Esophagus squamous epithelium (tissue), 4 donors: ENCODE measurements around the gene ADRA2B.

Experiments
- POLR2A ChIP-seq, 4 donors: fragments of 450-650 bp; IDR thresholded peaks; one replicate each; pipeline ENCODE4 v1.6.1; 2017; ENCODE audit warnings: antibody characterized with exemption in 4 of 4, mild to moderate bottlenecking in 4 of 4, moderate library complexity in 3 of 4
- TF ChIP-seq, protein P1 (sequence below), 6 experiments: fragments of 450-650 bp in 4 of 6; fragments of 200-600 bp in 2 of 6; sonication (generic) in 2 of 6; IDR thresholded peaks; one replicate each; pipeline ENCODE4 v1.5.1; 2016 to 2019; ENCODE audit warnings: antibody characterized with exemption in 6 of 6, mild to moderate bottlenecking in 4 of 6, moderate library complexity in 4 of 6

DNA sequence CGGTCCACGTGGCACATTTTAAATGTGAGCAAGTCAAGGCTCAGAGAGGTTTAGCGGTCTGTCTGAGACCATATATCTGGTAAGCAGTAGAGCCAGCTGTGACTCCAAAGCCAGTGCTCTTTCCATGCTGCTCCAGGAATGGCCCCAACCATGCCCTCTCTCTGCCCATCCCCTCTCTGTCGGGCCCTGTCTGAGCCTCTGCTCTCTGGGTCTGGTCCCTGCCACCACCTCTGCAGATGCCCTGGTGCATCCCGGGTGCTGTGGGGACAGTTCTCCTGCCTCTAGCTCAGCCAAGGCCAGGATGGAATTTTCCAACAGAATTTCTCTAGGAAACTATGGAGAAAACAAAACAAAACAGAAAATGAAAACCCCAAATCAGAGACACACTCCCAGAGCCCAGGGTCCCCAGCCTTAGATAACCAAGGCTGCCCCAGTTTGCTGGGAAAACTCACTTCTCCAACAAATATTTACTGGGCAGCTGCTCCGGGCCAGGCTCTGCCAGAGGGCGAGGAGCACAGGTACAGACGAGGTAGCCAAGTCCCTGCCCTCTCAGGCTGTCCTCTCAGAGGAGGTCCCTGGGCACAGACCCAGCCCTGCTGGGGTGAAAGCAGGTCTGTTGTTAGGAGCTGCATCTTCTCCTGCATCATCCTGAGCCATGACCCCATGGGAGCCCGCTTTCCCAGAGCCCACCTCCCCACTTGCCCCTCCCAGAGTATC is 9.2 kb downstream of the ADRA2B start:
- TF ChIP-seq, protein P1, sequence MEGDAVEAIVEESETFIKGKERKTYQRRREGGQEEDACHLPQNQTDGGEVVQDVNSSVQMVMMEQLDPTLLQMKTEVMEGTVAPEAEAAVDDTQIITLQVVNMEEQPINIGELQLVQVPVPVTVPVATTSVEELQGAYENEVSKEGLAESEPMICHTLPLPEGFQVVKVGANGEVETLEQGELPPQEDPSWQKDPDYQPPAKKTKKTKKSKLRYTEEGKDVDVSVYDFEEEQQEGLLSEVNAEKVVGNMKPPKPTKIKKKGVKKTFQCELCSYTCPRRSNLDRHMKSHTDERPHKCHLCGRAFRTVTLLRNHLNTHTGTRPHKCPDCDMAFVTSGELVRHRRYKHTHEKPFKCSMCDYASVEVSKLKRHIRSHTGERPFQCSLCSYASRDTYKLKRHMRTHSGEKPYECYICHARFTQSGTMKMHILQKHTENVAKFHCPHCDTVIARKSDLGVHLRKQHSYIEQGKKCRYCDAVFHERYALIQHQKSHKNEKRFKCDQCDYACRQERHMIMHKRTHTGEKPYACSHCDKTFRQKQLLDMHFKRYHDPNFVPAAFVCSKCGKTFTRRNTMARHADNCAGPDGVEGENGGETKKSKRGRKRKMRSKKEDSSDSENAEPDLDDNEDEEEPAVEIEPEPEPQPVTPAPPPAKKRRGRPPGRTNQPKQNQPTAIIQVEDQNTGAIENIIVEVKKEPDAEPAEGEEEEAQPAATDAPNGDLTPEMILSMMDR (IDR thresholded peaks at IDR 0.05): no peak
- TF ChIP-seq POLR2A (IDR thresholded peaks at IDR 0.05): no peak
